ENCODE measurements around the gene GRB10.

DNA sequence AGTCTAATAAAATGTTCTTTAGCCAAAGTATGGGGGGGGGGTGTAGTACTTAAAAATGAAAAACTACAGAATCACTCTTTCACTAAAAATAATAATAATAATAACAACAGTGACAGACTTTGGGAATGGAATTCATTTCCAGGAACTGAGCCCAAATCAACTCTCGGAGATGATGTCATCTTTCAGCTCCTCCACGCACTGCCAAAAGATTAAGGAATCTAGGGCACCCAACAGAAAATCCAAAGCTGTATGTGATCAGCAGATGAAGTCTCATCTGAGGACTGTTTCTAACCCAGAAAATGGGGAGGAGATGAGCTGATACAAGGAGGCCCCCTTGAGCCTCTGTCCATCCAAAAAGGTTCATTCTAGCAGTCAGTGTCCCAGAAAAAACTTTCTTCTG is 54.5 kb downstream of the GRB10 start:
- TF ChIP-seq CTCF (IDR thresholded peaks at IDR 0.05) (no peak), POLR2A (IDR thresholded peaks at IDR 0.05) (no peak), EP300 (IDR thresholded peaks at IDR 0.05) (no peak)

All from ovary (tissue), 3 donors.